H1 (cell line): ENCODE measurements around the gene MYO9A. TPM values are rescaled to one million over a fixed set of nuclear protein-coding genes. Genes with fewer than 3 reads are reported as not detected.
"Not testable (repeated sequence)": the region's sequence is repeated elsewhere in the genome, so short reads cannot be mapped to it uniquely, and the experiment has no call there.

Source experiments
- CTCF ChIA-PET: fragments of 300-600 bp; sonication (Branson Sonifier 250); formaldehyde crosslinking; loops from one replicate; lab custom pipeline; 2021; ENCODE audit not compliant: partially characterized antibody; lab: Charles Lee
- POLR2A ChIA-PET: fragments of 300-600 bp; sonication (Branson Sonifier 250); formaldehyde crosslinking; loops from one replicate; lab custom pipeline; 2021; ENCODE audit warnings: inconsistent platforms; ENCODE audit not compliant: partially characterized antibody; lab: Charles Lee
- DNase-seq, 2 experiments: peaks; one replicate each; pipeline versions ENCODE4 v3.0.0 to v3.0.0-alpha.2; 2010 to 2022; ENCODE audit warnings: low spot score in 2 of 2, low read depth in 1 of 2, mixed read lengths in 1 of 2
- FAIRE-seq: peaks from 2 replicates; lab custom pipeline; 2011; peaks lifted over from hg19 to GRCh38; lab: Jason Lieb, UNC
- H2AFZ ChIP-seq: 2 replicates; pipeline ENCODE4 v1.8.1; 2012; ENCODE audit warnings: low read length, inconsistent platforms
- H2AK5ac ChIP-seq: 2 replicates; pipeline ENCODE4 v1.6.1; 2013; ENCODE audit warnings: low read depth, low read length
- H2BK120ac ChIP-seq: replicated peaks from 2 replicates; pipeline ENCODE3; 2013; ENCODE audit warnings: low read depth, low read length, inconsistent platforms
- H2BK12ac ChIP-seq: 2 replicates; pipeline ENCODE4 v1.6.1; 2013; ENCODE audit warnings: low read depth, low read length
- H2BK15ac ChIP-seq: 2 replicates; pipeline ENCODE4 v1.6.1; 2013; ENCODE audit warnings: low read length
- H2BK20ac ChIP-seq: 2 replicates; pipeline ENCODE4 v1.6.1; 2013; ENCODE audit warnings: low read length
- H2BK5ac ChIP-seq: 2 replicates; pipeline ENCODE4 v1.6.1; 2013; ENCODE audit warnings: low read depth, low read length
- H3K14ac ChIP-seq: 2 replicates; pipeline ENCODE4 v1.6.1; 2013; ENCODE audit warnings: inconsistent platforms; ENCODE audit not compliant: insufficient read length
- H3K18ac ChIP-seq: 2 replicates; pipeline ENCODE4 v1.6.1; 2013; ENCODE audit warnings: low read length; ENCODE audit errors: extremely low read depth
- H3K23ac ChIP-seq: 2 replicates; pipeline ENCODE4 v1.6.1; 2013; ENCODE audit warnings: inconsistent platforms; ENCODE audit not compliant: insufficient read length
- H3K23me2 ChIP-seq: 2 replicates; pipeline ENCODE4 v1.6.1; 2013; ENCODE audit warnings: low read depth, low read length
- H3K27ac ChIP-seq: 2 replicates; pipeline ENCODE4 v1.6.1; 2011; ENCODE audit warnings: low read depth, low read length, inconsistent platforms
- H3K27me3 ChIP-seq, 4 experiments: replicated peaks in 1 of 4; 1 replicate in 1 of 4; 2 replicates in 3 of 4; pipeline versions ENCODE4 v1.6.1 to v1.8.1; 2011 to 2013; ENCODE audit warnings: low read length in 3 of 4, mild to moderate bottlenecking in 3 of 4, inconsistent platforms in 2 of 4, mixed read lengths in 2 of 4, moderate library complexity in 1 of 4; ENCODE audit not compliant: control insufficient read depth in 3 of 4, insufficient read depth in 3 of 4; ENCODE audit errors: extremely low read depth in 1 of 4
- H3K36me3 ChIP-seq, 4 experiments: 2 replicates each; pipeline versions ENCODE4 v1.6.1 to v1.8.1; 2011 to 2013; ENCODE audit warnings: mild to moderate bottlenecking in 4 of 4, low read length in 3 of 4, moderate library complexity in 2 of 4, control low read depth in 1 of 4, inconsistent platforms in 1 of 4; ENCODE audit not compliant: insufficient read depth in 4 of 4, control insufficient read depth in 2 of 4
- H3K4ac ChIP-seq: replicated peaks from 2 replicates; pipeline ENCODE3; 2013; ENCODE audit warnings: low read length, low read depth, mixed read lengths, inconsistent platforms; ENCODE audit not compliant: insufficient read length
- H3K4me1 ChIP-seq, 4 experiments: replicated peaks in 1 of 4; 1 replicate in 1 of 4; 2 replicates in 3 of 4; pipeline versions ENCODE4 v1.6.1 to v1.8.1; 2011 to 2013; ENCODE audit warnings: low read length in 3 of 4, inconsistent platforms in 2 of 4, mixed read lengths in 1 of 4; ENCODE audit not compliant: insufficient read depth in 4 of 4, control insufficient read depth in 3 of 4
- H3K4me2 ChIP-seq, 2 experiments: 2 replicates each; pipeline versions ENCODE4 v1.6.1 to v1.8.1; 2011 to 2013; ENCODE audit warnings: low read depth in 2 of 2, low read length in 2 of 2, control low read depth in 1 of 2, inconsistent platforms in 1 of 2, mild to moderate bottlenecking in 1 of 2; ENCODE audit not compliant: insufficient read depth in 1 of 2
- H3K4me3 ChIP-seq, 4 experiments: fragments of 200-600, 300-600 bp in 1 of 4; sonication (generic), shearing (Covaris generic), sonication (Bioruptor Twin) in 1 of 4; 2 replicates each; pipeline versions ENCODE4 v1.5.1 to v1.8.1; 2011 to 2016; ENCODE audit warnings: low read length in 4 of 4, low read depth in 3 of 4, control low read depth in 2 of 4, inconsistent platforms in 2 of 4, mild to moderate bottlenecking in 2 of 4, mixed read lengths in 1 of 4, moderate library complexity in 1 of 4; ENCODE audit not compliant: insufficient read depth in 2 of 4; ENCODE audit errors: extremely low read depth in 1 of 4
- H3K56ac ChIP-seq: replicated peaks from 2 replicates; pipeline ENCODE3; 2013; ENCODE audit warnings: low read depth, mild to moderate bottlenecking, mixed read lengths, low read length, inconsistent platforms; ENCODE audit not compliant: insufficient read length
- H3K79me1 ChIP-seq: 2 replicates; pipeline ENCODE4 v1.6.1; 2013; ENCODE audit warnings: low read depth, low read length, control low read depth
- H3K79me2 ChIP-seq, 2 experiments: 2 replicates each; pipeline versions ENCODE4 v1.6.1 to v1.8.1; 2012 to 2013; ENCODE audit warnings: low read length in 2 of 2, mild to moderate bottlenecking in 2 of 2, inconsistent platforms in 1 of 2; ENCODE audit not compliant: insufficient read depth in 2 of 2, control insufficient read depth in 1 of 2
- H3K9ac ChIP-seq, 4 experiments: replicated peaks in 1 of 4; 1 replicate in 1 of 4; 2 replicates in 3 of 4; pipeline versions ENCODE4 v1.6.1 to v1.8.1; 2011 to 2013; ENCODE audit warnings: low read depth in 3 of 4, low read length in 3 of 4, control low read depth in 2 of 4, mild to moderate bottlenecking in 2 of 4, moderate library complexity in 2 of 4, inconsistent platforms in 1 of 4; ENCODE audit errors: extremely low read depth in 1 of 4
- H3K9me3 ChIP-seq, 2 experiments: 2 replicates each; pipeline versions ENCODE4 v1.6.1 to v1.8.1; 2012 to 2013; ENCODE audit warnings: mild to moderate bottlenecking in 2 of 2, moderate library complexity in 2 of 2, control low read depth in 1 of 2, inconsistent platforms in 1 of 2, low read depth in 1 of 2, low read length in 1 of 2, mixed read lengths in 1 of 2; ENCODE audit not compliant: insufficient read depth in 2 of 2
- H4K20me1 ChIP-seq, 2 experiments: replicated peaks in 1 of 2; 2 replicates each; pipeline versions ENCODE3 to v1.8.1; 2011 to 2013; ENCODE audit warnings: inconsistent platforms in 2 of 2, low read length in 2 of 2, mild to moderate bottlenecking in 1 of 2; ENCODE audit not compliant: insufficient read depth in 2 of 2, control insufficient read depth in 1 of 2
- H4K5ac ChIP-seq: 2 replicates; pipeline ENCODE4 v1.6.1; 2013; ENCODE audit warnings: low read length, low read depth, mixed read lengths, inconsistent platforms; ENCODE audit not compliant: insufficient read length
- H4K8ac ChIP-seq: 2 replicates; pipeline ENCODE4 v1.8.0; 2013; ENCODE audit warnings: mild to moderate bottlenecking, moderate library complexity, low read length, inconsistent platforms; ENCODE audit not compliant: insufficient read depth; ENCODE audit errors: extremely low read depth
- H4K91ac ChIP-seq: replicated peaks from 2 replicates; pipeline ENCODE3; 2013; ENCODE audit warnings: low read length, mixed read lengths, inconsistent platforms; ENCODE audit not compliant: insufficient read length
- WGBS, 2 experiments: shearing (Covaris generic) in 1 of 2; methylation state at CpG; one replicate each; pipeline versions ENCODE4 v1.1.6 to v1.1.7; 2013 to 2015; ENCODE audit warnings: low lambda C conversion rate in 2 of 2, mixed read lengths in 2 of 2, inconsistent platforms in 1 of 2, low coverage in 1 of 2, missing lambda C conversion rate in 1 of 2; ENCODE audit not compliant: insufficient replicate concordance in 2 of 2, insufficient coverage in 1 of 2, insufficient read length in 1 of 2; ENCODE audit errors: extremely low coverage in 1 of 2, missing lambda C conversion rate in 1 of 2; 5-methylcytosine and 5-hydroxymethylcytosine counted together
- polyA plus RNA-seq, 7 experiments: library from polyadenylated mRNA; depleted of rRNA in 3 of 7; stranded (reverse) in 5 of 7; unstranded in 2 of 7; fragments of >200 nt in 5 of 7; fragments of 200-250 nt in 2 of 7; gene quantifications; 1 replicate in 5 of 7; 2 replicates in 1 of 7; 4 replicates in 1 of 7; pipeline versions ENCODE4 v1.2.1 to v1.2.3, GENCODE V29; 2011 to 2013; ENCODE audit warnings: missing spikeins in 2 of 7, mixed read lengths in 2 of 7
- total RNA-seq: library from RNA; stranded (reverse); fragmentation: NEBNext Ultra II Directional; extraction: Animal tissue kit (Norgen Biotek cat#: 25700); gene quantifications from 2 replicates; pipeline ENCODE4 v1.2.1, GENCODE V29; 2021

Gene MYO9A
- total and polyA plus RNA-seq, 2 of the 8 experiments (the other 6 are each of a cell fraction or from before 2014, with no cell fraction given): 3.9 to 26.0 TPM

- H3K4me1 ChIP-seq, H3K23me2 ChIP-seq, H4K20me1 ChIP-seq, H2BK120ac ChIP-seq, H2BK12ac ChIP-seq, H3K27ac ChIP-seq, H3K4me2 ChIP-seq, H2AFZ ChIP-seq, POLR2A ChIA-PET, H3K9me3 ChIP-seq, H3K14ac ChIP-seq, H2BK5ac ChIP-seq, H3K4ac ChIP-seq, H3K23ac ChIP-seq, H3K18ac ChIP-seq, H4K91ac ChIP-seq, H3K79me2 ChIP-seq, H3K9ac ChIP-seq, H3K27me3 ChIP-seq, H3K56ac ChIP-seq, H4K8ac ChIP-seq, H2AK5ac ChIP-seq, H3K79me1 ChIP-seq, H3K36me3 ChIP-seq, H4K5ac ChIP-seq, DNase-seq, FAIRE-seq, H2BK20ac ChIP-seq, H3K4me3 ChIP-seq, H2BK15ac ChIP-seq: not testable (repeated sequence)
- CTCF ChIA-PET: interaction anchor here (0.6 kb wide), 1 partner anchor 1818 kb away, joined by 3 read pairs; no protein-coding TSS in a partner anchor
- WGBS, 2 experiments: 100% methylated on average over 1 of the region's 6 CpGs; no CpG with 5 or more reads in 1 of the 2 experiments
Observed at GRCh38 chr15:71998717-71999116, 119.2 kb downstream of the MYO9A start.
